OCI-LY3 (cell line): ENCODE results near the gene DIPK1C.

Source experiments
- CTCF ChIP-seq: fragments of 200-600, 300-600 bp; sonication (generic); IDR thresholded peaks from 2 replicates; pipeline ENCODE4 v1.5.1; 2014; ENCODE audit warnings: antibody characterized with exemption, low read length, low read depth
- EZH2phosphoT487 ChIP-seq: fragments of 200-600 bp; shearing (Covaris generic); IDR thresholded peaks from 2 replicates; pipeline ENCODE4 v1.6.1; 2018; ENCODE audit warnings: antibody characterized with exemption, mixed run types, low read depth

- TF ChIP-seq CTCF, result no peak
- TF ChIP-seq EZH2phosphoT487, result no peak
These were observed 45.6 kb downstream of the DIPK1C start for GRCh38 chr18:74411475-74411874.
